HG03159 (cell line): ENCODE data around the gene TOX2.

Experiments used
- ATAC-seq: cut with Tn5 transposase; IDR thresholded peaks from one replicate; pipeline ENCODE4 v1.9.1; 2021; ENCODE audit warnings: mild to moderate bottlenecking, moderate library complexity; ENCODE audit not compliant: unreplicated experiment

Gene TOX2

DNA sequence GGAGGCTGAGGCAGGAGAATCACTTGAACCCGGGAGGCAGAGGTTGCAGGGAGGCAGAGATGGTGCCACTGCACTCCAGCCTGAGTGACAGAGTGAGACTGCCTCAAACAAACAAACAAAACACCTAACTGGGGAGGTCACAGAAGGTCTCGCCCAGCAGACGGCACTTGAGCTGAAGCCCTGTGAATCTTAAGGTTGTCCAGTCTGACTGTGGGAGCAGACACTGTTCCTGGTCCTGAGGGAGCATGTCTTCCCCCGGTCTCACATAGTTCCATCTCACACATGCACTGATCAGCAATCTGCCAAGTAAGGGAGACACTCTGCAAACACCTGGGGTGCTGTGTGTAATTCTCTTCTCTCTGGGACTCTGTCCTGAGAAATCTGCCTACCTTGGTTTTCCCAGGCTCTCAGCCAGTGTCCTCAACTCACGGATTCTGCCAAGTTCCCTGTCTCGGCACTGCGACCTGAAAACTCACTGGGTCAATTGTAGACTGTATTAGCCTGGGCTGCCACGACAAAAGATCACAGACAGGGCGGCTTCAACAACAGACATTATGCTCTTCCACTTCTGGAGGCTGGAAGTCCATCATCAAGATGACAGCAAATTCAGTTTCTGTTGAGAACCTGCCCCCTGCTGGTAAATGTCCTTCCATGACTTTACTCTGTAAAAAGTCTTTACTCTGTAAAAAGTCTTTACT lies 178.0 kb downstream of the TOX2 start:
- no peak for ATAC-seq

DNA sequence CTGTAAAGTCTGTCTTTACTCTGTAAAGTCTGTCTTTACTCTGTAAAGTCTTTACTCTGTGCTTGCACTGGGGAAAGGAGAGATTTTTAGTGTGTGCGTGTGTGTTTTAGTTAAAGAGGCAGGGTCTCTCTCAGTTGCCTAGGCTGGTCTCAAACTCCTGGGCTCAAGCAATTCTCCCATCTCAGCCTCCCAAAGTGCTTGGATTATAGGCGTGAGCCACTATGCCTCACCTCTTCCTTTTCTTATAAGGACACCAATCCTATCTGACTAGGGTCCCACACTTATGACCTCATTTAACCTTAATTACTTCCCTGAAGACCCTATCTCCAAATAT lies 178.6 kb downstream of the TOX2 start:
- no peak for ATAC-seq

DNA sequence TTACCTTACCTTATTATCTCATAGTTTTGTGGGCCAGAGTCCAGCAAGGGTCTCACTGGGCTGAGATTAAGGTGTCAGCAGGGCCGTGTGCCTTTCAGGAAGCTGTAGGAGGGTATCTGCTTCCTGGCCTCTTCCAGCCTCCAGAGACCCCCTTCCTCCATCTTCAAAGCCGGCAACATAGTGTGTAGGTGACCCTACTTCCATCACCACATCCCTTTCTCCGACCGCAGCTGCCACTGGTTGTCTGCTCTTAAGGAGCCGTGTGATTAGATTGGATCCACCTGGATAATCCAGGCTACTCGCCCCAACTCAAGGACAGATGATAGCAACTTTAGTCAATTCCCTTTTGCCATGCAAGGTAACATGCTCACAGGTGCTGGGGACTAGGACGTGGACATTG lies 181.2 kb downstream of the TOX2 start:
- no peak for ATAC-seq

DNA sequence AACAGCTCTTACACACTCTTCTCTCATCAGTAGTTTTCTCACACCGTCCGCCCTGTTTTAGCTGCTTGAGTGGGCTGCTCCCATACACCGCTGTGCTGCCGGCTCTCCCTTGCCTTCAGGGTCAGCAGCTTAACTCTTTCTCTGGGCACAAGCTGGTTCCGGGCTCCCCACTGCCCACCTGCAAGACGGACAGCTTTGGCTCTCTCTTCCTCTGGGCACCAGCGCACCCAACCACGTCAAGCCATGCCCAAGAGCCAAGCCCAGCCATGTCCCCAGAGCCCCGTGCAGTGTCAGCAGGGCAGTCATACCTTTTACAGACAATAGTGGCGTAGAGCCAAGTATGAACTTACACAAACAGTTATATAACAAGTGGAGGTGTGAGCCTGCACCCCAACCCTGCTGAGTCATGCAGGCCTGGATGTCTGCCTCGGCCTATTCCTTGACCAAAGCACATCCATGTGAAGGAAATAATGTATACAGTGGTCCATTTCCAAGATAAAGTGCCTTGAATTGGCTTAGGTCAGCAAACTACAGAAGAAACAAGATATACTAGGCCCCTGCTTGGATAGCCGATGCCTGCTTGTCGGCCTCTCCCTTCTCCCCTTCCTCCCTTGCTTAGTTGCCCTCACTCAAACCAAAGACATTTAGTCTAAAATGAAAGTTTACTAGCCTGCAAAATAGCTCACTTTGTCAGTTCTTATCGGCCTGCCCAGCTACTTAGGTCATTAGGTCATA lies 183.0 kb downstream of the TOX2 start:
- no peak for ATAC-seq

DNA sequence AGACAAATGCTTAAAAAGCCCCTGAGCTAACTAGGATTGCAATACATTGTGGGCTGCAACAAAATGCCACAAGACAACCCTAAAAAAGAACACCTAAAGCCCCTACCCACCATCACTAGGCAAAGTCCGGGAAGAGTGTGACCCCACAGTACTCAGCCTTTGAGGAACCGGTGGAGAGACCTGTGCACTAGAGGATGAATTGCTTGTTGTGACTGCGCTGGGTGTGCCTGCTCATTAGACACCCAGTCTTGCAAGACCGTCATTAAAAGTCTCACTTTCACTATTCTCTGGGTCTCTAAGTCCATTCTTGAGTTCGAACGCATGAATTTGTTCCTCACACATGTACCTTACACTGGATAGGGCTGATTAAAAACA lies 183.6 kb downstream of the TOX2 start:
- ATAC-seq, result no peak

DNA sequence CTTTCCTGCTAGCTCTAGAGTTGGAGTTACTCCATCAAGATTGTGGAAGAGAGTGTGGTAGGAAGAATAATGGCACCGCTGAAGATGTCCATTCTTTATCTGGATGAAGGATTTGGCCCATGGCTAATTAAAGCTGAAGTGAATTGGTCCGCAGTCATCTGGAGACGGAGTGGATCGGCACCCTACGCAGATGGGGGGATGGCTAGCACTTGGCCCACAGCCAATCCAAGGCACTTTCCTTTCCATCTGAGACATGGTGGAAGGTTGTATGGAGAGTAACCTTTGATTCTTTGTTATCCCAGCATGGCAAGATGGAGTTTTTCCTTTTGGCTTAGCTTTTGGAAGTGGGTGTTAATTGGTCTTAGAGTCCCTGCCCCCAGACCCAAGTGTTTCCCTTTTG lies 184.0 kb downstream of the TOX2 start:
- ATAC-seq, result no peak

DNA sequence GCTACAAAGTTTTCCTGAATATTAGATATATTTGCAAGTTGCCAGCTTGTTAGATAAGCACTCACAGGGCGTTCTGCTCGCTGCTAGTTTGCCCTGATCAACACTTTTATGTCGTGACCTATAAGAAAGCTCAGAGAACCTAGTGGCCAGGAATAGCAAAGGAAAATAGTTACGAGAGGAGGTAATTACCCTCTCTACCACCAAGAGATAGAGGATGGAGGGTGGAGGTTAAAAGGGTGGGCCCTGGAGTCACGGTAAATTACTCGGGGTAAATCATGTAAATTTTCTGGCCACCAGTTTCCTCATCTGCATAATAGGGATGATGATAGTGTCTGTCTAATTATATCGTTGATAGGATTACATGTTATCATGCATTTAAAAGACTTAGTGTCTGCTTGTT lies 185.2 kb downstream of the TOX2 start:
- ATAC-seq, result no peak

DNA sequence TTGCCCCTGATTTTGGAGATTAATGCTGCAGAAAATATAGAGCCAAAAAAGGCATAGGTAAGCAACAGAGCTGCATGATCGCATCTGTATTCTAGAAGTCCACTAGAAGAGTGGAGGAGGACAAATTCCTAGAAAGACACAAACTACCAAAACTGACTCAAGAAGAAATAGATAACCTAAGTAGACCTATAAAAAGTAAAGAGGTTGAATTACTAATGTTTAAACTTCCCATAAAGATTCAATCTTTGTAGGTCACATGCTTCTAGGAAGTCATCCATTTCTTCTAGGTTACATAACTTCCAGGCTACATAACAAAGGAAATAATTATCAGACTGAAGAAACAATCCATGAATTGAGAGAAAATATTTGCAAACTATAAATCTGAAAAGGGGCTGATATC lies 187.9 kb downstream of the TOX2 start:
- no peak for ATAC-seq

DNA sequence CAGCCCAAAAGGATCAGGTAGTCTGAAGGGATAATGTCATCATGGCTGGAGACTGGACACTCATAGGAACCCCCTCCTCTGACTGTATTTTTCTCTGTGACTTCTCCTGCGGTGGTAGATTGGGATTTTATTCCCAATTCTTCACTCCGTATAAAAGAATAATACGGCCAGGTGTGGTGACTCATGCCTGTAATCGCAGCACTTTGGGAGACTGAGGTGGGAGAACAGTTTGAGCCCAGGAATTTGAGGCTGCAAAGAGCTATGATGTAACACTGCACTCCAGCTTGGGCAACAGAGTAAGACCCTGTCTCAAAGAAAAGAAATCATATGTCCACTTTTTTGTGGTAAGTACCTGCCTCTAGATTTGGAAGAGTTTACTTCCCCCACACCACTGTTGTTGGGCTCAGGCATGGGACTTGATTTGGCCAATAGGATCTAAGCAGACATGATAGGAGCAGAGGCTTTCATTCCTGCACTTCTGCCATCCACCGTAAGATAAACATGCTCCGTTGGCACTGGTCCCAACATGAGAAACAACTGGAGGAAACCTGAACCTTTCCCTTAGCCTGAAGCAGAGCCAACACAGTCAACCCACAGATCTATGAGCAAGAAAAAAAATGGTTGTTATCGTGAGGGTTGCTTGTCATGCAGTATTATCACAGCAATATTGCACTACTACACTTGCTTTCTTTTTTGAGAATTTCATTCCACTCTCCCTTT lies 190.3 kb downstream of the TOX2 start:
- ATAC-seq, result no peak

DNA sequence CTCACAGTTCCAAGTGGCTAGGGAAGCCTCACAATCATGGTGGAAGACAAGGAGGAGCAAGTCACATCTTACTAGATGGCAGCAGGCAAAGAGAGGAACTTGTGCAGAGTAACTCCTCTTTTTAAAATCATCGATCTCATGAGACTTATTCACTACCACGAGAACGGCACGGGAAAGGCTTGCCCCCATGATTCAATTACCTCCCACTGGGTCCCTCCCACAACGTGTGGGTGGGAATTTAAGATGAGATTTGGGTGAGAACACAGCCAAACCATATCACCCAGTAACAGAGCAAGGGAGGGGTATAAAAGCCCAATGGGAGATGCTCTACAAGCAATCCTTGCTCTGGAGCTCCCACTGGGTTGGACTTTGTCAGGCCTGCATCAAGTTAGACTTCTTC lies 192.0 kb downstream of the TOX2 start:
- ATAC-seq, result no peak

DNA sequence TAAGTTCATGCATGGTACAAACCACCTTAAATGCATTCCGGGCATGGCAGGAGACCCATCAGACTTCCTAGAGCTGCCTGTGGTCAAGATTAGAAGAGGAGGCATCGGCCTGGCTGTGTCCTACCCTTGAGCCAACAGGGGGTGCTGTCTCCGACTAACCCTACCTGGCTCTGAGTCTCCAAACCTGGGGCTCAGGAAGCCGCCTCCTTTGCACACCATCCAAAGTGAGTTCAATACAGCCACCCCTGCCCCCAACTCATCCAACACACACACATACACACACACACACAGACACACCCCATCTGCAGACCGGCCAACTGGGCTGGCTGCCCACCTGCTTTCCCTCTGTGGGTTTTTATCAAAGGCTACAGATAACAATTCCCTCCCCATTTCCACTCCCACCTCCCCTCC lies 195.3 kb downstream of the TOX2 start:
- no peak for ATAC-seq

DNA sequence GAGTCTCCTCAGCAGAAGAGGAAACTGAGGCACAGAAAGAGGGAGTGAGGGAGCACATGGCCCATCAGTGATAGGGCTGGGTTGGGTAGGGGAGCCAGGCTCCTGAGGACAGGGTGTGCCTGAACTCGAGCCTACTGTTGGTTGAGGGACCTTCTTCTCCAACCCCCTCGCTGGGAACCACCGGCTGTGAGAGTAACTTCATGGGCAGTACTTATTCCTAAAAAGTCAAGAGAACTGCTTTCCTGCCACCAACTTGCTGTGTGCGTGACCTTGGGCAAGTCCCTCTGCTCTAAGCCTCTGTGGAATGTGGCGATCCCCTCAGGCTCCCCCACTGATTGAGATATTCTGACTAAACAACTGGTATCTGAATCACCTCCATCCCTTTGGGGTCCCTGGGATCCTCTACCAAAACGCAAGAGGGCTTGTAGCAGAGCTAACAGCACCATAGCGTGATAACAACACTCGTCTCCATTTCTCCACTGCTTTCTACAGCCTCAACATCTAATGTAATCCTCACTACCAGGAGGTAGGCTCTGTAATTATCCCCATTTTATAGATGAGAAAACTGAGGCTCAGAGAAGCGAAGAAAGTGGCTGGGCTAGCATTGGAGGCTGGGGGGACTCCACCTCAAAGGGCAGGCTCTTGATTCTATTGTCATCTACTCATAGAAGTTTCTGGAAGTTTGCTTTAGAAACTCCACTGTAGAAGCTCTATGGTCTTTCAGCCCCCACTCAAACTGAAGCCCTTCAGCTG lies 196.3 kb downstream of the TOX2 start:
- no peak for ATAC-seq

DNA sequence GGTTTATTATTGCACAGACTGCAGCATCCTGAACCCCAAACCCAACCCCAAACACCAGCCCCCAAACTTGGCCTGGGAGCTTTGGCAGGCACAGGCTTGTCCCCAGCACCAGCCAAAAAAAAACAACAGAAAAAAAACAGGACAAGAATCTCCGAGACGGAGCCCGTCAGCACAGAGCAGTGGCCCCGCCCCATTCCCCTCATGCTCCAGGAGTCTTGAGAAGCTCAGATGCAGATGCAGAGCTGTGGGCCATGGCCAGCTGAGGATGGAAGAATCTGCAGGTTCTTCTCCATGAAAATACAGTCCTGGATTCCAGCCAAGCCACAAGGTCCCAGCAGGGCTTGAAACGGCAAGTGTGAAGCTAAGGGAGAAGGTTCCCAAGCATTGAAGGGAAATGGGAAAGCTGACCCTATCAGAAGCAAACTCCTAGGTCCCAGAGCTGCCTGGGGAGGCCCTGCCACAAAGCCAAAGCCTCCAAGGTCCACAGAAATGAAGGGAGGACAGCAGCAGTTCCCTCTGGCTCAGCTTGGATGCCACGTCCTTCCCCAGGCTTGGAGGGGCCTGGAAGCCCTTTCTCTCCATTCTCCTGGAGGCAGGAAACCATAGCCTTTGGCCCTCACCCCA lies 197.2 kb downstream of the TOX2 start:
- ATAC-seq, result no peak

DNA sequence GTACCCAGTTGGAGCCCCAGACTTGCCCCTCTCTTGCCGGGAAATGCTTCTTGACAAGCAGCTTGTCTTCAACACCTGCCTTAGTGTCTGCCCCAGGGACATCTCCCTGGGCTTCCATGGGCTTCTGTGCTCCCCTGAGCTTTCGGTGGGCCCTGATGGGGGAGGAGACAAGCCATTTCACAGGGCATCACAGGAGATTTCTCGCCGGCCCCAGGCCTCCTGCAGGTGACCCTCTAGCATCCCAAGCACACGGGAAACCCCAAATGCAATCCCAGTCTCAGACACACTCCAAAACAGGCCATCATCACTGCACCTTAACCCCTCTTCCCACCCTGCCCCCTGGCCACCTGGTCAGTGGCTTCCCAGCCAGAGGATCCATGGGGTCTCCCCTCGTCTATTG lies 197.8 kb downstream of the TOX2 start:
- ATAC-seq, result no peak

DNA sequence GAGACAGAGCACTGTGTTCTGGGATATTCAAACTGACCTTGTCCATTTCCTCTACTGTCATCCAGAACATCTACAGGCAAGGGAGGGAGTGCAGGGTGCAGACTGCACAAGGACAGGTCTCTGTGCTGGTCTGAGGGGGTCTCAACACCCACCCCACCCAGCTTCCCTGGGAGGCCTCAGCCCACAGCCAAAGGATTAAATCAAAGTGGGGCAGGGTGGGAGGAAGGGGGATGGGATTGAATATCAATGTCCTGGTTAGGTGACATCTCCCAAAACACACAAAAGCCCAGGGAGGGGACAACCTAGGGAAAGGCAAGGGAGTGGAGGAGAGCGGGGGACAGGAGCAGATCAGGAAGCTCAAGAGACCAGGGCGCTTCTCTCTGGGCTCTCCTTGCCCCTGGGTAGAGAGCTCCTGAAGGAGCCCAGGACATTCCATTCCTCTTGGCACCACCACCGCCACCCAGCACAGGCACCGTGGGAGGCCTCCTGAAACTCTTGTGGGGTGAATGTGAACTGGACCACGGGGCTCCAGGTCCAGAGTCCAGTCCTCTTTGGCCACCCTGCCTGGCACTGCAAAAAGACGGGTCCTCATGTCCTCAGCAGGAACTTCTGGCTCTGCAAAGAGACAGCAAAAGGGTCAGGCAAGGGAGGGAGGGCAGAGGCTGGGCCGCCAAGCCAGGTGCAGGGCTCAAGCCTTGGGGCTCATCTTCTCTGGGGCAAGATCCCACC lies 198.4 kb downstream of the TOX2 start:
- no peak for ATAC-seq

DNA sequence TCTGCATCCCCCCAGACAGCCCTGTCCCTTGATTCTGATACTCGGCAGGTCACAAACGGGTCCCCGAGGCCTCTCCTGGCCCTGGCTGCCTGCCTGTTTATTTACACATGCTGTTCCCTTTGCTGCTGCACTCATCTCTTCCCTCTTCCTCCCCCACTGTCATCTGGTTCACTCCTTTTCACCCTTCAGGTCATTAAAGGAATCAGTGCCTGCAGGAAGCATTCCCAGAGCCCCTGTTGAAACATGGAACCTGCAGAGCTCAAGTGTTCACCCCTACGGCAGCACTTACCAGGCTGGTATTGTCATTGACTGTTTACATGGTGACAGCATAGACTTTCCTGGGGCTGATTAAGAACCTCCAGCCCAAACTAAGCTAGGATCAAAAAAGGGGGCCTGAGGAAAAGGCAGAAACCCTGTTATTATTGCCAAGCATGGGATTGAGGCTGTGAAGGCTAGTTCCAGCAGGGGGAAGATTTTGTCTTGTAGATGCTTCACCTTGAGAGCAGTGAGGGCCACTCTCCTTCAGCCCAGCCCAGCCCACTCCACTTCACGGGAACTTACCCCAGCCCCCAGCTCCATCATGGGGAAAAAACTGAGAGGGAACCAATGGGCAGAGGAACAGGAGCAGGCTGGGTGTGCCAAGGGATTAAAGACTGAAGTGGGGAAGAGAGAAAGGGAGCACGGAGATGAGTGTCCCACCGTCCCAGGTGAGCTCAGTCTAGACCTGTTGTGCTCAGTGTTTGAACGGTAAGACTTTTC lies 199.1 kb downstream of the TOX2 start:
- no peak for ATAC-seq

DNA sequence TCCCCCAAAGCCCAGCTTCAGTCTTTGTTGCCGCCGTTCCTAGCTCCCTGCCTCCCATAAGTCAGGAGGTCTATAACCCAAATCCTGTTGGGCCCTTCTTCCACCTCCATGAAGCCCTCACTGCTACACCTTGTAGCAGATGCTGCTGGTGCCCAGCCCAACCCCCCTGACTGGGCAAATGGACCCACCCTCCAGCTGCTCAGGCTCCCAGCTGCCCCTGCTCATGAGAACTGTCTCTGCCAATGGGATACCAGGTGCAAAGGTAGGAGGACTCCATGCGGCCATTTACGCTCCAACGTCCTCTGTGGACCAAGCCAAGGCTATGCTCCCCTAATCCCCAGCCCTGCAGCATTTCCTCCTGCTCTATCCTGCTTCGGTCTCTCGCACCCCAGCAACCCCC lies 200.5 kb downstream of the TOX2 start:
- ATAC-seq, result no peak

DNA sequence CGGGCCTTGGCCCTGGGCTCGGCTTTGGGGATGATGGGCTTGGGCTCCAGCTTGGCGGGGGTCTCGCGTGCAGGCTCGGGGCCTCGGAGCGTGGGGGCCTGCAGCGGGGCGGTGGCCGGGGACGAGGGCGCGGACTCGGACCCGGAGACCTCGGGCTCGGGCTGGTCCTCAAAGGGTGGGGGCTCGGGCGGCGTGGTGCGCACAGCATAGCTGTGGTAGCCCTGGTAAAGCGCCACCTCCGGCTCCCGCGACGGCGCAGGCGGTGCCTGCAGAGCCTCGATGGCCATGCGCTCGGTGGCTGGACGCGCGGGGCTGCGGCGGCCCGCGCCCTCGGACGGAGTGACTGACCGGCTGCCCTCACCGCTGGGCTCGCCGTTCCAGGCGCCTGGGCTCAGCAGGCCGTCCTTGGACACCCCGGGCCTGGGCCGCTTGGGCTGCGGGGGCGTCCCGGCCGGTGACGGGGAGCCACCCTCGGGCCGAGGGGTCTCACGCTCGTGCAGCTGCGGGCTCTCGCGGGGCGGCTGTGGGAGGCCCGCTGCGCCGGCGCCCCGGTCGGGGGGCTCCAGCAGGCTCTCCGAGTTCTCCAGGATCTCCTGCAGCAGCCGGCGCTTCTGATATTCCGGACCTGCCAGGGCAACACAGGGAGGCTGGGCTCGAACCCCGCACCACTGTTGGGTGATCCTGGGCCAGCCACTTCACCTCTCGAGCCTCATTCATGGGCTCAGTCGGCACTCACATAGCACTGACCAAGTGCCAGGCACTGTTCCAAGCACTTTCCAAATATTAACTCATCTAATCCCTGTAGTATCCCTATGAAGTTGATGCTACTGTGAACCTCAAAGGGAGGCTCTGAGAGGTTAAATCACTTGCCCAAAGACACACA lies 201.4 kb downstream of the TOX2 start:
- no peak for ATAC-seq
